Measurements from ENCODE around the gene LRRIQ3. TPM values are rescaled to one million over a fixed set of nuclear protein-coding genes. Genes with fewer than 3 reads are reported as not detected.

The LRRIQ3 gene
- total RNA-seq, 1 experiment from 2014 or later: 0.26 TPM

- Histone ChIP-seq H3K4me1 (ENCODE audit: insufficient read depth, low read length) (no peaks in the 10 kb centered on the region; the same call in 1 of the 2 replicates), H2BK20ac (ENCODE audit: low read depth, low read length, poor library complexity, severe bottlenecking) (no peak overlapping the region), H2AFZ (ENCODE audit: low read length) (no peak overlapping the region), H2BK12ac (ENCODE audit: insufficient read length, low read depth, low read length) (no peak overlapping the region), H2BK5ac (ENCODE audit: insufficient read length, low read length) (no peak overlapping the region), H3K4me2 (ENCODE audit: insufficient read depth, insufficient read length, low read length) (no peak overlapping the region), H3K23me2 (ENCODE audit: insufficient read length, low read depth, low read length, poor library complexity, severe bottlenecking) (no peaks in the 10 kb centered on the region), H3K4ac (ENCODE audit: low read depth, low read length) (no peak overlapping the region), H3K56ac (ENCODE audit: insufficient read length, low read depth, low read length) (no peak overlapping the region), H2AK5ac (ENCODE audit: insufficient read length, low read length) (no peak overlapping the region), H3K27me3 (ENCODE audit: insufficient read depth, low read length) (no peaks in the 10 kb centered on the region), H3K9me3 (ENCODE audit: control insufficient read depth, low read depth, low read length) (no peaks in the 10 kb centered on the region), H4K20me1 (ENCODE audit: control insufficient read depth, insufficient read depth, insufficient read length) (no peaks in the 10 kb centered on the region), H3K14ac (ENCODE audit: insufficient read depth, low read length) (no peak overlapping the region), H3K23ac (ENCODE audit: insufficient read length, low read depth, low read length) (no peak overlapping the region), H4K8ac (replicated peaks; ENCODE audit: insufficient read length, low read depth, low read length) (no peak overlapping the region), H4K91ac (ENCODE audit: insufficient read length, low read depth, low read length) (no peak overlapping the region), H2BK120ac (ENCODE audit: low read depth, low read length, poor library complexity, severe bottlenecking) (no peak overlapping the region), H3K79me2 (ENCODE audit: insufficient read depth, low read length) (no peaks in the 10 kb centered on the region), H3K27ac (ENCODE audit: insufficient read length, low read depth, low read length) (no peak overlapping the region), H2BK15ac (ENCODE audit: low read depth, low read length) (no peak overlapping the region), H3T11ph (ENCODE audit: low read length) (no peak overlapping the region), H3K9ac (ENCODE audit: extremely low read depth, insufficient read length, low read length) (no peak overlapping the region), H3K79me1 (ENCODE audit: insufficient read depth, low read depth, low read length, poor library complexity, severe bottlenecking) (no peaks in the 10 kb centered on the region), H3K18ac (ENCODE audit: insufficient read length, low read depth, low read length) (no peak overlapping the region), H4K5ac (ENCODE audit: insufficient read length, low read depth, low read length) (no peak overlapping the region)
- no peak overlapping the region for H3K27ac Mint-ChIP-seq
- no peaks in the 10 kb centered on the region for H3K9me3 Mint-ChIP-seq
- H3K36me3 Mint-ChIP-seq (ENCODE audit: insufficient read depth in 1 of 3, low read depth in 3 of 3): no peaks in the 10 kb centered on the region
- H3K4me1 Mint-ChIP-seq: peaks cover 0 to 3% of the 10 kb centered on the region in 2 experiments; a peak in 1 of 4 replicates
- no peaks in the 10 kb centered on the region for H3K27me3 Mint-ChIP-seq (ENCODE audit: low read depth)
- DNase-seq: no peak
- no peak overlapping the region for H3K4me3 Mint-ChIP-seq
- no CpG with 5 or more reads among the region's 3 CpGs for WGBS (ENCODE audit: extremely low coverage, insufficient read length, low lambda C conversion rate)
- TF ChIP-seq CTCF (conservative IDR thresholded peaks at IDR 0.05): no peak
These were observed 84.6 kb downstream of the LRRIQ3 start for GRCh38 chr1:74113333-74113732.

Data from H9 (cell line).